Measurements from ENCODE around the gene NRP2. TPM values are rescaled to one million over a fixed set of nuclear protein-coding genes. Genes with fewer than 3 reads are reported as not detected.

Gene NRP2
- total RNA-seq, 1 experiment from 2014 or later: 10.3 TPM

- no TSS peak for BruUV-seq (replicated peaks)
- no peak for TF ChIP-seq CTCF (IDR thresholded peaks at IDR 0.05; ENCODE audit: unreplicated experiment)
- Mint-ChIP-seq H3K4me3 (ENCODE audit: unreplicated experiment) (no peak overlapping the region), H3K27me3 (ENCODE audit: insufficient read depth, unreplicated experiment) (no peaks in the 10 kb centered on the region), H3K9me3 (ENCODE audit: unreplicated experiment) (no peaks in the 10 kb centered on the region), H3K4me1 (ENCODE audit: insufficient read depth, unreplicated experiment) (peaks cover 17% of the 10 kb centered on the region), H3K36me3 (ENCODE audit: insufficient read depth, unreplicated experiment) (no peaks in the 10 kb centered on the region), H3K27ac (ENCODE audit: low read depth, unreplicated experiment) (no peak overlapping the region)
- ChIA-PET CTCF (interaction anchor here (0.7 to 1.9 kb wide), 6 partner anchors 9 to 977 kb away, joined by 3 to 8 read pairs (median 6); no protein-coding TSS in a partner anchor), POLR2A (no interaction called here)
- intact Hi-C loops (cut with micrococcal nuclease): no loop called here
- DNase-seq (ENCODE audit: unreplicated experiment): no peak
Measured at GRCh38 chr2:205759257-205759656, 77.0 kb downstream of the NRP2 start.

GRCh38 chr2:205759732-205760131 lies 77.4 kb downstream of the NRP2 start:
- Mint-ChIP-seq H3K36me3 (ENCODE audit: insufficient read depth, unreplicated experiment) (no peaks in the 10 kb centered on the region), H3K4me1 (ENCODE audit: insufficient read depth, unreplicated experiment) (peaks cover 12% of the 10 kb centered on the region), H3K27me3 (ENCODE audit: insufficient read depth, unreplicated experiment) (no peaks in the 10 kb centered on the region), H3K27ac (ENCODE audit: low read depth, unreplicated experiment) (no peak overlapping the region), H3K4me3 (ENCODE audit: unreplicated experiment) (no peak overlapping the region), H3K9me3 (ENCODE audit: unreplicated experiment) (no peaks in the 10 kb centered on the region)
- ChIA-PET CTCF (interaction anchor here (1.1 to 1.9 kb wide), 4 partner anchors 13 to 188 kb away, joined by 3 to 8 read pairs (median 6); no protein-coding TSS in a partner anchor), POLR2A (no interaction called here)
- no peak for TF ChIP-seq CTCF (IDR thresholded peaks at IDR 0.05; ENCODE audit: unreplicated experiment)
- no TSS peak for BruUV-seq (replicated peaks)
- intact Hi-C loops (cut with micrococcal nuclease): no loop called here
- no peak for DNase-seq (ENCODE audit: unreplicated experiment)

GRCh38 chr2:205760157-205760556 lies 77.9 kb downstream of the NRP2 start:
- intact Hi-C loops (cut with micrococcal nuclease): no loop called here
- no TSS peak for BruUV-seq (replicated peaks)
- H3K27me3 Mint-ChIP-seq (ENCODE audit: insufficient read depth, unreplicated experiment): no peaks in the 10 kb centered on the region
- no peak for DNase-seq (ENCODE audit: unreplicated experiment)
- peaks cover 8% of the 10 kb centered on the region for H3K4me1 Mint-ChIP-seq (ENCODE audit: insufficient read depth, unreplicated experiment)
- CTCF ChIA-PET: interaction anchor here (0.8 to 1.9 kb wide), 4 partner anchors 14 to 188 kb away, joined by 3 to 8 read pairs (median 6); no protein-coding TSS in a partner anchor
- no peak for TF ChIP-seq CTCF (IDR thresholded peaks at IDR 0.05; ENCODE audit: unreplicated experiment)
- H3K36me3 Mint-ChIP-seq (ENCODE audit: insufficient read depth, unreplicated experiment): no peaks in the 10 kb centered on the region
- H3K4me3 Mint-ChIP-seq (ENCODE audit: unreplicated experiment): no peak overlapping the region
- no peak overlapping the region for H3K27ac Mint-ChIP-seq (ENCODE audit: low read depth, unreplicated experiment)
- no peaks in the 10 kb centered on the region for H3K9me3 Mint-ChIP-seq (ENCODE audit: unreplicated experiment)
- POLR2A ChIA-PET: no interaction called here

DNA sequence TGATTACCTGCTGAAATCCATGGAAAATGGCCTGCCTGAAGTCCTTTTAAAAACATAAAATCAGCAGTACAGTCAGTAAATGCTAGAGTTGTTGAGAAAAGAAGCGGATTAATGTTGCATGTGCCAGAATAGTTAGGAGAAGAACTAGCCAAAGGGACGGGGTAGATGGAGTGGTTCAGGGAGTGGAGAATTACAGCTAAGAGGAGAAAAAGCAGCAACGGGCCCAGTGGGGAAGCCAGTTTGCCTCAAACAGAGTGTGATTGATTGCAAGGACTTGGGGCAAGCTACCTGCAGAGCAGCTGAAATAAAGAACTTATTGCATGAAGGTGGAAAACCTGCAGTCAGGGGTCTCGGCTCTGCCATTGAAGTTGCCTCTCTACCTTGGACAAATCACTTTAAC lies 79.1 kb downstream of the NRP2 start:
- Mint-ChIP-seq H3K27me3 (ENCODE audit: insufficient read depth, unreplicated experiment) (no peaks in the 10 kb centered on the region), H3K4me3 (ENCODE audit: unreplicated experiment) (no peak overlapping the region), H3K27ac (ENCODE audit: low read depth, unreplicated experiment) (no peak overlapping the region), H3K36me3 (ENCODE audit: insufficient read depth, unreplicated experiment) (peaks cover under 1% of the 10 kb centered on the region), H3K4me1 (ENCODE audit: insufficient read depth, unreplicated experiment) (no peaks in the 10 kb centered on the region), H3K9me3 (ENCODE audit: unreplicated experiment) (no peaks in the 10 kb centered on the region)
- no TSS peak for BruUV-seq (replicated peaks)
- POLR2A ChIA-PET: interaction anchor here (1.4 kb wide), 1 partner anchor 8 kb away, joined by 3 read pairs; no protein-coding TSS in a partner anchor
- CTCF ChIA-PET: interaction anchor here (0.7 to 1.5 kb wide), 5 partner anchors 14 to 188 kb away, joined by 3 to 13 read pairs (median 4); no protein-coding TSS in a partner anchor
- intact Hi-C loops (cut with micrococcal nuclease): no loop called here
- TF ChIP-seq CTCF (IDR thresholded peaks at IDR 0.05; ENCODE audit: unreplicated experiment): no peak
- DNase-seq (ENCODE audit: unreplicated experiment): no peak

All from MCF 10A (cell line).